Endothelial cell of umbilical vein (primary cell): ENCODE data around the gene GRIA4. TPM values are rescaled to one million over a fixed set of nuclear protein-coding genes. Genes with fewer than 3 reads are reported as not detected.

Source experiments
- BruUV-seq: library from RNA; stranded (reverse); fragments of 400-500 nt; replicated peaks from 2 replicates; lab custom pipeline; 2021; lab: Mats Ljungman, UMichigan
- CTCF ChIA-PET: fragments of 300-600, 350-600 bp; sonication (Branson Sonifier 250); formaldehyde crosslinking; loops from one replicate; lab custom pipeline; 2021; ENCODE audit warnings: antibody characterized with exemption, inconsistent platforms; lab: Charles Lee
- POLR2A ChIA-PET: fragments of 300-600, 350-600 bp; sonication (Branson Sonifier 250); formaldehyde crosslinking; loops from one replicate; lab custom pipeline; 2021; ENCODE audit warnings: antibody characterized with exemption, inconsistent platforms; lab: Charles Lee
- DNase-seq: peaks from one replicate; pipeline ENCODE4 v3.0.0-alpha.2; 2011; ENCODE audit warnings: low read depth, low spot score
- FAIRE-seq: peaks from 2 replicates; lab custom pipeline; 2011; peaks lifted over from hg19 to GRCh38; lab: Jason Lieb, UNC
- H2AFZ ChIP-seq: 2 replicates; pipeline ENCODE4 v1.6.0; 2012; ENCODE audit warnings: low read depth, low read length, control low read depth, inconsistent platforms
- H3K27ac ChIP-seq: 2 replicates; pipeline ENCODE4 v1.5.1; 2011; ENCODE audit warnings: low read depth, mild to moderate bottlenecking, control low read depth, low read length, moderate library complexity; ENCODE audit not compliant: insufficient read depth
- H3K27me3 ChIP-seq, 2 experiments: 2 replicates each; pipeline versions ENCODE4 v1.6.0 to v1.6.1; 2011; ENCODE audit warnings: low read length in 2 of 2, mixed read lengths in 1 of 2; ENCODE audit not compliant: control insufficient read depth in 2 of 2, insufficient read depth in 2 of 2
- H3K36me3 ChIP-seq, 2 experiments: 2 replicates in 1 of 2; 3 replicates in 1 of 2; pipeline ENCODE4 v1.5.1; 2011; ENCODE audit warnings: low read length in 2 of 2, mild to moderate bottlenecking in 1 of 2, moderate library complexity in 1 of 2; ENCODE audit not compliant: control insufficient read depth in 2 of 2, insufficient read depth in 2 of 2; ENCODE audit errors: extremely low read depth in 1 of 2
- H3K4me1 ChIP-seq: 3 replicates; pipeline ENCODE4 v1.5.1; 2011; ENCODE audit warnings: mild to moderate bottlenecking, low read length; ENCODE audit not compliant: control insufficient read depth, insufficient read depth; ENCODE audit errors: extremely low read depth
- H3K4me2 ChIP-seq: 2 replicates; pipeline ENCODE4 v1.6.1; 2011; ENCODE audit warnings: low read length, control low read depth, mixed read lengths; ENCODE audit not compliant: insufficient read depth
- H3K4me3 ChIP-seq, 3 experiments: fragments of 200-600 bp in 1 of 3; sonication (generic), shearing (Covaris generic) in 1 of 3; replicated peaks in 1 of 3; 2 replicates each; pipeline ENCODE4 v1.5.1; 2011 to 2016; ENCODE audit warnings: control low read depth in 3 of 3, low read length in 3 of 3, mild to moderate bottlenecking in 2 of 3, inconsistent platforms in 1 of 3, low read depth in 1 of 3, moderate library complexity in 1 of 3; ENCODE audit not compliant: insufficient read depth in 1 of 3
- H3K79me2 ChIP-seq: 2 replicates; pipeline ENCODE4 v1.6.0; 2012; ENCODE audit warnings: low read length, inconsistent platforms; ENCODE audit not compliant: control insufficient read depth, insufficient read depth
- H3K9ac ChIP-seq: replicated peaks from 2 replicates; pipeline ENCODE3; 2011; ENCODE audit warnings: low read length, control low read depth; ENCODE audit not compliant: insufficient read depth; ENCODE audit errors: extremely low read depth
- H3K9me1 ChIP-seq: replicated peaks from 3 replicates; pipeline ENCODE4 v1.6.0; 2011; ENCODE audit warnings: mild to moderate bottlenecking, low read length; ENCODE audit not compliant: control insufficient read depth, insufficient read depth; ENCODE audit errors: extremely low read depth
- H3K9me3 ChIP-seq: replicated peaks from 2 replicates; pipeline ENCODE4 v1.5.1; 2012; ENCODE audit warnings: low read length, inconsistent platforms; ENCODE audit not compliant: control insufficient read depth, insufficient read depth
- H4K20me1 ChIP-seq: replicated peaks from 2 replicates; pipeline ENCODE3; 2011; ENCODE audit warnings: mild to moderate bottlenecking, low read length; ENCODE audit not compliant: control insufficient read depth, insufficient read depth; ENCODE audit errors: extremely low read depth
- EZH2 ChIP-seq: IDR thresholded peaks from 2 replicates; pipeline ENCODE4 v1.6.1; 2012; ENCODE audit warnings: borderline replicate concordance, low read depth, mild to moderate bottlenecking, moderate library complexity, low read length, inconsistent platforms; ENCODE audit not compliant: severe bottlenecking
- FOS ChIP-seq: IDR thresholded peaks from 2 replicates; pipeline ENCODE4 v1.6.1; 2011; ENCODE audit warnings: mild to moderate bottlenecking, low read length, moderate library complexity, borderline replicate concordance; ENCODE audit not compliant: insufficient read depth
- GATA2 ChIP-seq: IDR thresholded peaks from 2 replicates; pipeline ENCODE4 v1.7.0; 2011; ENCODE audit warnings: low read depth, mild to moderate bottlenecking, moderate library complexity, mixed read lengths, low read length; ENCODE audit not compliant: insufficient read length, insufficient read depth
- JUN ChIP-seq: IDR thresholded peaks from 2 replicates; pipeline ENCODE4 v1.6.1; 2011; ENCODE audit warnings: borderline replicate concordance, low read depth; ENCODE audit not compliant: insufficient read length, insufficient read depth
- MYC ChIP-seq: IDR thresholded peaks from one replicate; pipeline ENCODE4 v1.6.1; 2011; ENCODE audit warnings: mild to moderate bottlenecking, low read depth, low read length
- POLR2A ChIP-seq: IDR thresholded peaks from 2 replicates; pipeline ENCODE4 v1.6.1; 2012; ENCODE audit warnings: low read depth, mild to moderate bottlenecking, control low read depth, low read length
- POLR2AphosphoS5 ChIP-seq: IDR thresholded peaks from 2 replicates; pipeline ENCODE4 v1.6.1; 2012; ENCODE audit warnings: low read depth, mild to moderate bottlenecking, control low read depth, low read length, moderate library complexity; ENCODE audit not compliant: insufficient read depth
- dilution Hi-C: fragments of 300-500 bp; cut with MboI; formaldehyde crosslinking; loops from one replicate; pipeline ENCODE4 v1.15.0; 2019; ENCODE audit warnings: low sequenced_read_pairs; ENCODE audit not compliant: extremely low pct_ligation_motif_present
- intact Hi-C: fragments of 100-400 bp; cut with micrococcal nuclease; formaldehyde crosslinking; loops from one replicate; pipeline ENCODE4 v1.10.0; 2022
- polyA plus RNA-seq, 4 experiments: library from polyadenylated mRNA; depleted of rRNA in 3 of 4; stranded (reverse) in 3 of 4; unstranded in 1 of 4; fragments of >200 nt; gene quantifications; 2 replicates each; pipeline versions ENCODE4 v1.2.1 to v1.2.3, GENCODE V29; 2011 to 2012; ENCODE audit warnings: missing spikeins in 1 of 4
- total RNA-seq: library from RNA; stranded (reverse); gene quantifications from 2 replicates; pipeline ENCODE4 v1.2.3, GENCODE V29; 2021
- TF ChIP-seq, protein P1 (sequence below): IDR thresholded peaks from 2 replicates; pipeline ENCODE4 v1.6.1; 2011; ENCODE audit not compliant: insufficient read depth, insufficient read length
- TF ChIP-seq, protein P2 (sequence below), 2 donors: IDR thresholded peaks; 1 replicate in 1 of 2; 2 replicates in 1 of 2; pipeline ENCODE4 v1.5.1; 2011; ENCODE audit warnings: low read length in 2 of 2, mild to moderate bottlenecking in 2 of 2, moderate library complexity in 2 of 2, control low read depth in 1 of 2, inconsistent platforms in 1 of 2, low read depth in 1 of 2; ENCODE audit not compliant: insufficient read depth in 1 of 2; ENCODE audit errors: extremely low read depth in 1 of 2

GRIA4 gene
- total and polyA plus RNA-seq, 2 donors (not counting 3 experiments of a cell fraction or from before 2014, with no cell fraction given): not detected

DNA sequence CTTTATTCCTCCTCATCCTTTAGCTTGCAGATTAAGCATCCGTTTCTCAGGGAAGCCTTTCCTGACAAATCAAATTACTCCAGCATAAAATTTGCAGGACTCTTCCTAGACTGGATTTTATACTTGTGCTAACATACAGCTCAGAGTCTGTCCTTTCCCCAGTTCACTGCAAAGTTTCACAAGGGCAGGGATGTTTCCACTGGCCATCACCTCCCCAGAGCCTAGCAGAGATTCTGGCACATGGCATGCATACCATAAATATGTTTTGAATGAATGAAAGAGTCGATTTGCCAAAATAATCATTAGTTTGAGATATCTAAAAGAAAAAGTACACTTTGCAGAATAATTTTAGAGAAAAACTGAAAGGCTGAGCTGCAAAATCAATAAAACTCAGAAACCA is 401.6 kb downstream of the GRIA4 start:
- DNase-seq (no peak), FAIRE-seq (no peak)
- Histone ChIP-seq H3K27ac (no peak overlapping the region), H3K9ac (no peak overlapping the region), H3K36me3 (peaks cover 9 to 11% of the 10 kb centered on the region in 2 experiments), H3K4me3 (no peak overlapping the region), H2AFZ (no peak overlapping the region), H3K4me2 (no peak overlapping the region), H3K27me3 (no peaks in the 10 kb centered on the region), H4K20me1 (no peaks in the 10 kb centered on the region), H3K79me2 (peaks cover 40% of the 10 kb centered on the region), H3K4me1 (peaks cover 9% of the 10 kb centered on the region), H3K9me3 (no peaks in the 10 kb centered on the region), H3K9me1 (no peaks in the 10 kb centered on the region)
- CTCF ChIA-PET: no interaction called here
- dilution Hi-C loops (no loop called here), intact Hi-C loops (no loop called here)
- TF ChIP-seq POLR2AphosphoS5: no peak
- TF ChIP-seq, protein P1, sequence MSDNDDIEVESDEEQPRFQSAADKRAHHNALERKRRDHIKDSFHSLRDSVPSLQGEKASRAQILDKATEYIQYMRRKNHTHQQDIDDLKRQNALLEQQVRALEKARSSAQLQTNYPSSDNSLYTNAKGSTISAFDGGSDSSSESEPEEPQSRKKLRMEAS: no peak
- no peak for TF ChIP-seq POLR2A
- TF ChIP-seq FOS: no peak
- TF ChIP-seq MYC: no peak
- TF ChIP-seq GATA2: no peak
- TF ChIP-seq JUN: no peak
- TF ChIP-seq, protein P2, sequence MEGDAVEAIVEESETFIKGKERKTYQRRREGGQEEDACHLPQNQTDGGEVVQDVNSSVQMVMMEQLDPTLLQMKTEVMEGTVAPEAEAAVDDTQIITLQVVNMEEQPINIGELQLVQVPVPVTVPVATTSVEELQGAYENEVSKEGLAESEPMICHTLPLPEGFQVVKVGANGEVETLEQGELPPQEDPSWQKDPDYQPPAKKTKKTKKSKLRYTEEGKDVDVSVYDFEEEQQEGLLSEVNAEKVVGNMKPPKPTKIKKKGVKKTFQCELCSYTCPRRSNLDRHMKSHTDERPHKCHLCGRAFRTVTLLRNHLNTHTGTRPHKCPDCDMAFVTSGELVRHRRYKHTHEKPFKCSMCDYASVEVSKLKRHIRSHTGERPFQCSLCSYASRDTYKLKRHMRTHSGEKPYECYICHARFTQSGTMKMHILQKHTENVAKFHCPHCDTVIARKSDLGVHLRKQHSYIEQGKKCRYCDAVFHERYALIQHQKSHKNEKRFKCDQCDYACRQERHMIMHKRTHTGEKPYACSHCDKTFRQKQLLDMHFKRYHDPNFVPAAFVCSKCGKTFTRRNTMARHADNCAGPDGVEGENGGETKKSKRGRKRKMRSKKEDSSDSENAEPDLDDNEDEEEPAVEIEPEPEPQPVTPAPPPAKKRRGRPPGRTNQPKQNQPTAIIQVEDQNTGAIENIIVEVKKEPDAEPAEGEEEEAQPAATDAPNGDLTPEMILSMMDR (IDR thresholded peaks at IDR 0.05; ENCODE audit: extremely low read depth in 1 of 2, insufficient read depth in 1 of 2, low read depth in 1 of 2, low read length in 2 of 2): no peak
- TF ChIP-seq EZH2: no peak
- POLR2A ChIA-PET: no interaction called here
- no TSS peak for BruUV-seq
